Forelimb muscle (tissue), 1 donor: Measurements from ENCODE around the gene CTBP2. TPM values are rescaled to one million over a fixed set of nuclear protein-coding genes. Genes with fewer than 3 reads are reported as not detected.

Source experiments
- DNase-seq: peaks from one replicate; pipeline ENCODE4 v3.0.0-alpha.2; 2013; ENCODE audit warnings: low read depth
- polyA plus RNA-seq: library from polyadenylated mRNA; unstranded; fragments of 120-200 nt; gene quantifications from one replicate; pipeline ENCODE4 v1.2.1, GENCODE V29; 2013; ENCODE audit not compliant: insufficient read length

CTBP2 gene
- polyA plus RNA-seq, 1 donor = 34.1 TPM

DNA sequence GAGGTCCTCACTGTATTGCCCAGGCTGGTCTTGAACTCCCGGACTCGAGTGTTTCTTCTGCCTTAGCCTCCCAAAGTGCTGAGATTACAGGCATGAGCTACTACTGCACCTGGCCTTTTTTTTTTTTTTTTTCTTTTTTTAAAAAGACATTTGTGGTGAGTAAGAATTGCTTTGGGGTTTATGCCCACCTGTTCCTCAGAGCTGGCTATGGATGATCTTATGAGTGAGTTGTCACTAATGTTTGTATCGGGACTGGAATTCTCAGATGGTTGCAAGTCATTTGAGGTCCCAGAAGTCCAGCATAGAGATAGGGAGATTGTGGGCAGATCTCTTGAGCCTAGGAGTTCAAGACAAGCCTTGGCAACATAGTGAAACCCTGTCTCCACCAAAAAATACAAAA, 183.2 kb downstream of the CTBP2 start:
- DNase-seq = no peak

- no peak for DNase-seq
Measured at GRCh38 chr10:124975977-124976514, 184.3 kb downstream of the CTBP2 start.

- DNase-seq = no peak
Measured at GRCh38 chr10:124974131-124974530, 186.2 kb downstream of the CTBP2 start.

DNA sequence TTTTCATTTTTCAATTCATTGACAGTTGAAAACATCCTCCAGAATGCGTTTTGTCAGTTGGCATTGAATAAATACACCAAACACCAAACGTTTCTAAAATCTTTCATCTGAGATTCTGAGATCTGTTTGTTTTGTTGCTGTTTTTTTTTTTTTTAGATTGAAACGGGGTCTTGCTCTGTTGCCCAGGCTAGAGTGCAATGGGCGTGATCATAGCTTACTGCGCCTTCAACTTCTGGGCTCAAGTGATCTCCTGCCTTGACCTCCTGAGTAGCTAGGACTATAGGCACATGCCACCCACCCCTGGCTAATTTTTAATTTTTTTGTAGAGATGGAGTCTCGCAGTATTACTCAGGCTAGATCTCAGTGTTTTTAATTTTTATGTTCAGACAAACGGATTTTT, 187.7 kb downstream of the CTBP2 start:
- DNase-seq = no peak

- DNase-seq = no peak
Measured at GRCh38 chr10:124971276-124971675, 189.1 kb downstream of the CTBP2 start.

DNA sequence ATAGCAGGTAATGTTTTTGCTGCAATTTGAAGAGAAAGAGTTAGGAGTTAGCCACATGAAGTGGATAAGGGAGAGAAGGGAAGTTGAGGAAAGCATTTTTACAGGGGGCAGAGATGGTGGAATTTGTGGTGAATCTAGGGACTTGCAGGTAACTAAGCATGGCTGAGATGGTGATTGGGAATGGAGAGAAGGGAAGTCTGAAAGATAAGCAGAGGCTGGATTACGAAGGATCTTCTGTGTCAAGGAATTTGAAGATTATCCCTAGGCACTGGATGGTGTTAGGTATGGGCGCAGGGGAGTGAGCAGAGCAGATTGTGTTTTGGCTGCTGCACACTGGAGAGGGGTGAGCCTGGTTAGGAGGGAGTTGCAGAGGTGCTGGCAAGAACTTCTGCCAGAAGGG, 193.1 kb downstream of the CTBP2 start:
- no peak for DNase-seq

- DNase-seq = no peak
Measured at GRCh38 chr10:124966008-124966407, 194.4 kb downstream of the CTBP2 start.

DNA sequence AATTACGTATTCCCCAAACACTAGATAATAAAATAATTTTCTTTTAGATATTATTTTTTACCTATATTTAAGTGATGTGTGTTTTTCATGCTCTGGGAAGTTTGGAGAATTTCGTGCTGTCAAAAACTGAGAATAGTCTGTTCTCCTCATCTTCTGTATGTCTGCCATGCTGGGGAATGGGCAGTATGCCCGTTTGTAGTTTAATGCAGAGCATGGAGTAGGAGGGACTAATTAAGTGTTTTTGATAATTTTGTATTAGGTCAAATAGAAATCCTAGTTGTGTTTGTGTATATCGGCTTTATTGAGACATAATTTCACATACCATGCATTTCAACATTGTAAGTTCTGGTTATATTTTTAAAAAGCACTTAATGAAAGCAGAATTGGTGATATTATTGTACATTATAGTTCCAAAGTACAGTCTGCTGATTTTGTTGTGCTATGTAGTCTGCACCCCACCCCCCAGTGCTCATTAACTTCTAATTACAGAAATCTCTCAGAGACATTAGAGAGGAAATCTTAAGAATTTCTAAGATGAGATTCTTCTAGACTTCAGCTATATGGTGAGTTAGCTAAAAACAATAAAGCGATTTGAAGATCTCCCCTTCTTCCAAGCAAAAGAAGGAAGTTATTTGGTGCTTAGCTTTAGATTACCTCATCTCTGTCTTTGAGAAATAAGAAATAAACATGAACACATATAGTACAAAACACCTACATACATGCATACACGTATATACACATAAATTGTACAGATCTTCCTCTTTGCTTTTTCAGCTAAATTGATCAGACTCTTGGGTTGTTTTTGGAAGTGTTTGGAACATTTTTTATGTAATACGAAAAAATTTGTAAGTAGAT, 196.3 kb downstream of the CTBP2 start:
- no peak for DNase-seq

DNA sequence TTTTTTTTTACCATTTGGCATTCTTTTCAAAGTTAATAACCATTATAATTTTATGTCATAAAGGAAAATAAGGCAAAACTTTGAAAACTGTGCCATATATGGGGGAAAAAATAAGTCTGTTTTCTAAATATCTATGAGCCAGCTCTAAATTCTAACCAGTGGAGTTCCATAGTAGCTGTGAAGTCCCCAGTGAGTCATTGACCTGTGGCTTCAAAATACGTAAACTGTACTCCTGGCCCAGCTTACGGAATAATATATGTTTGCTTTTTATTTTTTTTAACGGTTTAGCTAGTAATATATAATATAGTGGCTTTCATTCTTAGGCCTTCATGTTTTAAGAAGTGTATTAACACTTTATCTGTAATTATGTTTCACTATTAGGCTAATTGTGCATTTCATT, 197.9 kb downstream of the CTBP2 start:
- DNase-seq = no peak

- DNase-seq = no peak
Measured at GRCh38 chr10:124961248-124961570, 199.2 kb downstream of the CTBP2 start.

DNA sequence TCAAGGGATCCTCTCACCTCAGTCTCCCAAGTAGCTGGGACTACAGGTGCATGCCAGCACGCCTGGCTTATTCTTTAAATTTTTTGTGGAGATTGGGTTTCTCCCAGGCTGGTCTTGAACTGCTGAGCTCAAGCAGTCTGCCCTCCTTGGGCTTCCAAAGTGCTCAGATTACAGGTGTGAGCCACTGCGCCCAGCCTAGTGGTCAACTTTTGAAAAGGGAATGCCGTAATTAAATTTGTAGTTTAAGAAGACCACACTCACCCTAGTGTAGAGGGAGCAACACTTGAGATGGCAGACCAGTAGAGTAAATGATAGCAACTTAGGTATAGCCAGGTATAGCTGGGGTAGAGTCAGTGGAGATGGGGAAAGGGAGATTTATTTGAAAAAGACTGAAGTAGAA, 200.8 kb downstream of the CTBP2 start:
- DNase-seq = no peak

GRCh38 chr10:124957404-124957947, 202.9 kb downstream of the CTBP2 start:
- DNase-seq = no peak

GRCh38 chr10:124956764-124957163, 203.6 kb downstream of the CTBP2 start:
- no peak for DNase-seq

- no peak for DNase-seq
Measured at GRCh38 chr10:124955868-124956267, 204.5 kb downstream of the CTBP2 start.

- DNase-seq = no peak
Measured at GRCh38 chr10:124955243-124955642, 205.1 kb downstream of the CTBP2 start.

DNA sequence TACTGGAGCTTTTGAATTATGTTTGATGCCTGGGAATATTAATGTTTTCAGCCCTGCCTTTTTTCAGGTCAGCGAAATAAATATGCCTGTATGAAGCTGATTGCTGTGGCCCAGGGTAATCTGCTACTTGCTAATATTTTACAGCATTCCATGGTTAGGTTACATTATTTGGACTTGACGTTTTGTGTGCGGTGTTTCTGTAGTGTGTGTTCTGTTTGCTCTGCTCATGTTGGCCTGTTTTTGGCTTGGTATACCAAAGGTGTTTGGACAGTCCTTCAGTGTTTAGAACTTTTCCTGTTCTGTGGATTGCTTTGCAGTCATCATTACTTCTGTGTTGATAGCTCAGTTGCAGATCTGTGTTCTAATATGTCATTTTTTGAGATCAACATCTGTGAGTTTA, 206.9 kb downstream of the CTBP2 start:
- DNase-seq = no peak

DNA sequence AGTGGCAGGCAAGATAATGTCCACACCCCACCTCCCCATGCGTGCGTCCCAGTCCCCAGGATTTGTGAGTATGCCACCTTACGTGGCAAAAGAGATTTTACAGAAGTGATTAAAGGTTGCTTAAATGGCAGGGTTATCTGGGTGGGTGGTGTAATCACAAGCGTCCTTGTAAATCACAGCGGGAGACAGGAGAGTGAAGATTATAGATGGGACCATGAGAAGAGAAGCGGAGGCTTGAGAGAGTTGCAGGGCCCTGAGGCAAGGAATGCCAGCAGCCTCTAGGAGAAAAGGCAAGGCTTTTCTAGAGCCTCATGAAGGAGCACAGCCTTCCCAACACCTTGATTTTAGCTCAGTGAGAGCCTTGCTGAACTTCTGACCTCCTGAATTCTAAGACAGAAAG, 208.2 kb downstream of the CTBP2 start:
- no peak for DNase-seq

DNA sequence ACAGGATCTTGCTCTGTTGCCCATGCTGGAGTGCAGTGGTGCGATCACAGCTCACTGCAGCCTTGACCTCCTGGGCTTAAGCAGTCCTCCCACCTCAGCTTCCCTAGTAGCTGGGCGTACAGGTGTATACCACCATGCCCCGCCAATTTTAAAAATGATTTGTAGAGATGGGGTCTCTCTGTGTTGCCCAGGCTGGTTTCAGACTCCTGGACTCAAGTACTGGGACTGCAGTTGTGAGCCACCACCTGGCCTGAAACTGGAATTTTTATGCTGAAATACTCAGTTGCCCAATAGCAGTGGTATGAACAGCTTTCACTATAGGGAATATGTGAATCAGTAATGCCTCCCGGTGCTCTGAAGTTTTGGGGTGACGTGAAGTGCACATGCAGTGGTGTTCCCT, 210.8 kb downstream of the CTBP2 start:
- DNase-seq = no peak

GRCh38 chr10:124946945-124947344, 213.4 kb downstream of the CTBP2 start:
- no peak for DNase-seq

DNA sequence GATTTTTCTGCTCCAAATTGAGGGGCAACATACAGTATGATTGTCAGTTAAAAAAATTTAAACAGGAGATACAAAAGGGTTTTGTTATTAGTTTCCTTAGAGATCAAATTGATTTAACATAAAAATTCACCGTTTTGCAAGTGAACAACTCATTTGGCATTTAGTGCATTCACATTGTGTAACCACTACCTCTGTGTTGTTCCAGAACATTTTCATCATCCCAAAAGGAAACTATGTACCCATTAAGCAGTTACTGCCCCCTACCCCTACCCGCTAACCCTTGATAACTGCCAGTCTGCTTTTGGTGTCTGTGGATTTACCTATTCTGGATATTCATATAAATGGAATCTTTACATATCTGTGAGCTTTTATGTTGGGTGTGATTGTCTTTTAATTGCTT, 215.4 kb downstream of the CTBP2 start:
- no peak for DNase-seq

DNA sequence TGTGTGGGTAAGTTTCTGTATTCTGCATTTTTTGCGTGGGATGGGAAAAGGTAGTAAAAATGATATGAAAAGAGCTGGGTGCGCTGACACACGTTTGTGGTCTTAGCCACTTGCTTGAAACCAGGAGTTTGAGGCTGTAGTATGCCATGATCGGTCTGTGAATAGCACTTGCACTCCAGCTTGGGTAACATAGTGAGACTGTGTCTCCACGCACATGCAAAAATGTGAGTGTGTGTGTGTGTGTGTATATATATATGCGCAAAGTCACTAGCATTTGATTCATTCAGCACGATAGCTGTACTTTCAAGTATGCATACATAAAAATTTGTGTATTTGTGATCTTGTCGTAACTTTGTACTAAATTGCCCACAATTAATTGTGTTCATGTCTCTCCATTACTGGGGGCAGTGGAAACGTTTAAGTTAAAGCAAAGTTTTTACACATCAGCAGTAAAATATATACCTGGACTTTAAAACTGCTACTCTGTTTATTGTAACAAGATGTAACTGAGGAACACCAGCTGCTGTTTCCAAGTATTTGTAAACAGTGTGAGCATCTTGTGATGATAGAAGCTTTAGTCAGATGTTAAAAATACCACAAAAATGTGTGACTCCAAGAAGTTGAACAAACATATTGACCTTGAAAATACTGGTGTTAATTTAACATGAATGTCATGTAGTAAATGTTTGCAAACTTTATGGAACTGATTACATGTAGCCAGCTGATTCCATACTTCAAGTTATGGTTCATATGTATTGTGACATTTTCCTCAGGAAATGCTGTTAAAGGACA, 216.9 kb downstream of the CTBP2 start:
- no peak for DNase-seq

GRCh38 chr10:124942317-124943169, 217.8 kb downstream of the CTBP2 start:
- DNase-seq = no peak
